Epithelial cell of proximal tubule (primary cell): ENCODE data around the gene GOSR2. TPM values are rescaled to one million over a fixed set of nuclear protein-coding genes. Genes with fewer than 3 reads are reported as not detected.

Source experiments
- DNase-seq: peaks from one replicate; pipeline ENCODE4 v3.0.0-alpha.2; 2011; ENCODE audit warnings: low read depth
- H3K4me3 ChIP-seq: 2 replicates; pipeline ENCODE4 v1.5.1; 2011; ENCODE audit warnings: low read depth, mild to moderate bottlenecking, low read length
- total RNA-seq: library from RNA; depleted of rRNA; stranded (reverse); fragments of >200 nt; gene quantifications from 2 replicates; pipeline ENCODE4 v1.2.3, GENCODE V29; 2015
- TF ChIP-seq, protein P1 (sequence below): conservative IDR thresholded peaks from 2 replicates; pipeline ENCODE4 v1.5.1; 2012; ENCODE audit warnings: low read depth, mild to moderate bottlenecking, low read length

The GOSR2 gene
- total RNA-seq, 1 donor from 2014 or later, result 15.6 TPM

- TF ChIP-seq, protein P1, sequence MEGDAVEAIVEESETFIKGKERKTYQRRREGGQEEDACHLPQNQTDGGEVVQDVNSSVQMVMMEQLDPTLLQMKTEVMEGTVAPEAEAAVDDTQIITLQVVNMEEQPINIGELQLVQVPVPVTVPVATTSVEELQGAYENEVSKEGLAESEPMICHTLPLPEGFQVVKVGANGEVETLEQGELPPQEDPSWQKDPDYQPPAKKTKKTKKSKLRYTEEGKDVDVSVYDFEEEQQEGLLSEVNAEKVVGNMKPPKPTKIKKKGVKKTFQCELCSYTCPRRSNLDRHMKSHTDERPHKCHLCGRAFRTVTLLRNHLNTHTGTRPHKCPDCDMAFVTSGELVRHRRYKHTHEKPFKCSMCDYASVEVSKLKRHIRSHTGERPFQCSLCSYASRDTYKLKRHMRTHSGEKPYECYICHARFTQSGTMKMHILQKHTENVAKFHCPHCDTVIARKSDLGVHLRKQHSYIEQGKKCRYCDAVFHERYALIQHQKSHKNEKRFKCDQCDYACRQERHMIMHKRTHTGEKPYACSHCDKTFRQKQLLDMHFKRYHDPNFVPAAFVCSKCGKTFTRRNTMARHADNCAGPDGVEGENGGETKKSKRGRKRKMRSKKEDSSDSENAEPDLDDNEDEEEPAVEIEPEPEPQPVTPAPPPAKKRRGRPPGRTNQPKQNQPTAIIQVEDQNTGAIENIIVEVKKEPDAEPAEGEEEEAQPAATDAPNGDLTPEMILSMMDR, result no peak
- no peak for DNase-seq
- H3K4me3 ChIP-seq, result no peak overlapping the region
Measured at GRCh38 chr17:46898860-46899259, 24.1 kb upstream of the GOSR2 start.

DNA sequence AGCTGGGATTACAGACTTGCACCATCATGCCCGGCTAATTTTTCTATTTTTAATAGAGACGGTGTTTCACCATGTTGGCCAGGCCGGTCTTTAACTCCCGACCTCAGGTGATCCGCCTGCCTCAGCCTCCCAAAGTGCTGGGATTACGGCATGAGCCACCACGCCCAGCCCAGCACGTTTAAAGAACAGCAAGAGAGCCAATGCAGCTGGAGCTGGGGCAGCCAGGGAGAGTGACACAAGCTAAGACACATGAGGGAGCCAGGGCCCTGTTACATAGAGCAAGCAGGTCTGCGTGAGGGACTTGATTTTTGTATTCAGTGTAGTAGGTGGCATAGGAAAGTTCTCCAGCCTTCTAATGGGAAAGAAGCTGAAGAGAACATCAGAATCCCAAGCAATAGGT, 21.7 kb upstream of the GOSR2 start:
- no peak overlapping the region for H3K4me3 ChIP-seq
- DNase-seq, result no peak
- TF ChIP-seq, protein P1, result no peak

DNA sequence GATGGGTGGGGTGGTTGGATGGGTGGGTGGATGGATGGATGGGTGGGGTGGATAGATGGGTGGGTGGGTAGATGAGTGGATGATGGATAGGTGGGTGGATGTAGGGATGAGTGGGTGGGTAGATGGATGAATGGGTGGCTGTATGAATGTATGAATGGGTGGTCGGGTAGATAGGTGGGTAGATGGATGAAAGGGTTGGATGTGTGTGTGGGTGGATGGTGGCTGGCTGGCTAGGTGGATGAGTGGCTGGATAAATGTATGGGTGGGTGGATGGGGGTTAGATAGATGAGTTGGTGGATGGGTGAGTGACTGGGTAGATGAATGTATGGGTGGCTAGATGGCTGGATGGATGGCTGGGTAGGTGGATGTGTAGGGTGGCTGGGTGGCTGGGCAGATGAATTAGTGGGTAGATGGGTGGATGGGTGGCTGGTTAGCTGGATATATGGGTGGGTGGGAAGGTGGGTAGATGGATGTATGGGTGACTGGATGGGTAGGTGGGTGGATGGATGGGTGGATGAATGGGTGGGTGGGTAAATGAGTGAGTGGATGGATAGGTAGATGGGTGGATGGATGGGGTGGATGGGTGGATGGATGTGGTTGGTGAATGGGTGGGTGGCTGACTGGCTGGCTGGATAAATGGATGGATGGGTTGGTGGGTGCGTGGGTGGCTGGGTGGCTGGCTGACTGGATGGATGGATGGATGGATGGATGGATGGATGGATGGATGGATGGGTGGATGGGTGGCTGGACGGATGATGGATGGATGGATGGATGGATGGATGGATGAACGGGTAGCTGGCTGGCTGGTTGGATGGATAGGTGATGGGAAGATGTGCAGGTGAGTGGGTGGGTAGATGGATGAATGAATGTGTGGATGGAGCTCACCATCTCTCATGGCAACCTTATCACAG, 18.9 kb upstream of the GOSR2 start:
- DNase-seq, result no peak
- TF ChIP-seq, protein P1, result no peak
- H3K4me3 ChIP-seq, result no peak overlapping the region

- TF ChIP-seq, protein P1, result no peak
- no peak overlapping the region for H3K4me3 ChIP-seq
- no peak for DNase-seq
Measured at GRCh38 chr17:46908068-46908737, 14.8 kb upstream of the GOSR2 start.

- TF ChIP-seq, protein P1, result no peak
- no peak for DNase-seq
- no peak overlapping the region for H3K4me3 ChIP-seq
Measured at GRCh38 chr17:46910179-46910927, 12.6 kb upstream of the GOSR2 start.

DNA sequence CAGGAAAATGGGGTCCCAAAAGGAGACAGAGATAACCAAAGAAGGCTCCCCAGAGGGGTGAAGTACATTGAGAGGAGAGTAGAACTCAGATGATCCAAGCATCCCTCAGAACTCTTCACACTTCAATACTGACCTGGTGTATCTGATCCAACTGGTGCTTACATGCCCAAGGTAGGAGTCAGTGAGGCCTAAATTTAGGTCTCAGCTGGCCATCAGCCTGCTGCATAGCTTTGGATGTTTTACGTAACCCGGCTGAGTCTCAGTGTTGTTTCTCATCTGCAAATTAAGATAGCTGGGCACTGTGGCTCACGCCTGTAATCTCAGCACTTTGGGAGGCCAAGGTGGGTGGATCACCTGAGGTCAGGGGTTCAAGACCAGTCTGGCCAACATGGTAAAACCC, 11.6 kb upstream of the GOSR2 start:
- DNase-seq, result no peak
- TF ChIP-seq, protein P1, result no peak
- H3K4me3 ChIP-seq, result no peak overlapping the region
